Activated CD8-positive, alpha-beta memory T cell treated with anti-CD3 and anti-CD28 coated beads, Interleukin-2, amount 10 ng/mL, durations not matched to agents 7 days and 5 days (primary cell): ENCODE measurements around the gene GAGE12F. TPM values are rescaled to one million over a fixed set of nuclear protein-coding genes. Genes with fewer than 3 reads are reported as not detected.
"Not testable (repeated sequence)": the region's sequence is repeated elsewhere in the genome, so short reads cannot be mapped to it uniquely, and the experiment has no call there.

Experiments
- ATAC-seq: fragments of 150-1000 bp; cut with Tn5 transposase; one replicate; pipeline ENCODE4 v1.10.0; 2021; ENCODE audit warnings: moderate library complexity
- CTCF ChIA-PET: fragments of 350-600 bp; sonication (Branson Sonifier 250); formaldehyde crosslinking; loops from one replicate; lab custom pipeline; 2021; ENCODE audit warnings: antibody characterized with exemption; lab: Charles Lee
- DNase-seq: peaks from one replicate; pipeline ENCODE4 v3.0.0-alpha.2; 2020
- H3K27ac Mint-ChIP-seq: one replicate; pipeline ENCODE4 v1.8.0; 2021; ENCODE audit warnings: mild to moderate bottlenecking, mixed read lengths
- H3K27me3 Mint-ChIP-seq: one replicate; pipeline ENCODE4 v1.8.0; 2021; ENCODE audit warnings: mixed read lengths
- H3K36me3 Mint-ChIP-seq: one replicate; pipeline ENCODE4 v1.8.0; 2021; ENCODE audit warnings: mild to moderate bottlenecking, mixed read lengths
- H3K4me1 Mint-ChIP-seq: one replicate; pipeline ENCODE4 v1.8.0; 2021; ENCODE audit warnings: mixed read lengths
- H3K4me3 Mint-ChIP-seq: one replicate; pipeline ENCODE4 v1.8.0; 2021; ENCODE audit warnings: mild to moderate bottlenecking, moderate library complexity, mixed read lengths
- H3K9me3 Mint-ChIP-seq: one replicate; pipeline ENCODE4 v1.8.0; 2022; ENCODE audit warnings: low read depth, mixed read lengths
- total RNA-seq, 2 experiments: library from RNA; stranded (reverse); gene quantifications; one replicate each; pipeline ENCODE4 v1.2.3, GENCODE V29; 2021

The GAGE12F gene, protein sequence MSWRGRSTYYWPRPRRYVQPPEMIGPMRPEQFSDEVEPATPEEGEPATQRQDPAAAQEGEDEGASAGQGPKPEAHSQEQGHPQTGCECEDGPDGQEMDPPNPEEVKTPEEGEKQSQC
- not detected for total RNA-seq

DNA sequence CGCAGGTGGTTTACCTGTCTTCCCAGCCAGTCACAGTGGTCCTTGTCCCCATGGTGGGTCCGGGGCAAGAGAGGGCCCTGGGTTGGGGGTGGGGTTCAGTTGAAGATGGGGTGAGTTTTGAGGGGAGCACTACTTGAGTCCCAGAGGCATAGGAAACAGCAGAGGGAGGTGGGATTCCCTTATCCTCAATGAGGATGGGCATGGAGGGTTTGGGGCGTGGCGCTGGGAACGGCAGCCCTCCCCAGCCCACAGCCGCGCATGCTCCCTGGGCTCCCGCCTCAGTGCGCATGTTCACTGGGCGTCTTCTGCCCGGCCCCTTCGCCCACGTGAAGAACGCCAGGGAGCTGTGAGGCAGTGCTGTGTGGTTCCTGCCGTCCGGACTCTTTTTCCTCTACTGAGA, at the start of gene GAGE12F:
Gene GAGE12F, plus strand, starts transcription at position 301 of the 400 bp plus-strand sequence. CDS start 1,155 bp downstream, outside the sequence.
- H3K27me3 Mint-ChIP-seq, CTCF ChIA-PET, H3K9me3 Mint-ChIP-seq, DNase-seq, H3K4me3 Mint-ChIP-seq, ATAC-seq, H3K4me1 Mint-ChIP-seq, H3K27ac Mint-ChIP-seq, H3K36me3 Mint-ChIP-seq: not testable (repeated sequence)

DNA sequence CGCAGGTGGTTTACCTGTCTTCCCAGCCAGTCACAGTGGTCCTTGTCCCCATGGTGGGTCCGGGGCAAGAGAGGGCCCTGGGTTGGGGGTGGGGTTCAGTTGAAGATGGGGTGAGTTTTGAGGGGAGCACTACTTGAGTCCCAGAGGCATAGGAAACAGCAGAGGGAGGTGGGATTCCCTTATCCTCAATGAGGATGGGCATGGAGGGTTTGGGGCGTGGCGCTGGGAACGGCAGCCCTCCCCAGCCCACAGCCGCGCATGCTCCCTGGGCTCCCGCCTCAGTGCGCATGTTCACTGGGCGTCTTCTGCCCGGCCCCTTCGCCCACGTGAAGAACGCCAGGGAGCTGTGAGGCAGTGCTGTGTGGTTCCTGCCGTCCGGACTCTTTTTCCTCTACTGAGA, 28.8 kb upstream of the GAGE12F start, which contains the start of gene GAGE12C:
Gene GAGE12C, plus strand, starts transcription at position 301 of the 400 bp plus-strand sequence. CDS start 1,155 bp downstream, outside the sequence.
- H3K4me1 Mint-ChIP-seq, H3K9me3 Mint-ChIP-seq, H3K27ac Mint-ChIP-seq, H3K4me3 Mint-ChIP-seq, H3K27me3 Mint-ChIP-seq, ATAC-seq, H3K36me3 Mint-ChIP-seq, DNase-seq, CTCF ChIA-PET: not testable (repeated sequence)

DNA sequence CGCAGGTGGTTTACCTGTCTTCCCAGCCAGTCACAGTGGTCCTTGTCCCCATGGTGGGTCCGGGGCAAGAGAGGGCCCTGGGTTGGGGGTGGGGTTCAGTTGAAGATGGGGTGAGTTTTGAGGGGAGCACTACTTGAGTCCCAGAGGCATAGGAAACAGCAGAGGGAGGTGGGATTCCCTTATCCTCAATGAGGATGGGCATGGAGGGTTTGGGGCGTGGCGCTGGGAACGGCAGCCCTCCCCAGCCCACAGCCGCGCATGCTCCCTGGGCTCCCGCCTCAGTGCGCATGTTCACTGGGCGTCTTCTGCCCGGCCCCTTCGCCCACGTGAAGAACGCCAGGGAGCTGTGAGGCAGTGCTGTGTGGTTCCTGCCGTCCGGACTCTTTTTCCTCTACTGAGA, 19.2 kb upstream of the GAGE12F start, which contains the start of gene GAGE12D:
Gene GAGE12D, plus strand, starts transcription at position 301 of the 400 bp plus-strand sequence. CDS start 1,155 bp downstream, outside the sequence.
- DNase-seq, H3K27ac Mint-ChIP-seq, CTCF ChIA-PET, H3K4me1 Mint-ChIP-seq, H3K4me3 Mint-ChIP-seq, H3K36me3 Mint-ChIP-seq, ATAC-seq, H3K9me3 Mint-ChIP-seq, H3K27me3 Mint-ChIP-seq: not testable (repeated sequence)

DNA sequence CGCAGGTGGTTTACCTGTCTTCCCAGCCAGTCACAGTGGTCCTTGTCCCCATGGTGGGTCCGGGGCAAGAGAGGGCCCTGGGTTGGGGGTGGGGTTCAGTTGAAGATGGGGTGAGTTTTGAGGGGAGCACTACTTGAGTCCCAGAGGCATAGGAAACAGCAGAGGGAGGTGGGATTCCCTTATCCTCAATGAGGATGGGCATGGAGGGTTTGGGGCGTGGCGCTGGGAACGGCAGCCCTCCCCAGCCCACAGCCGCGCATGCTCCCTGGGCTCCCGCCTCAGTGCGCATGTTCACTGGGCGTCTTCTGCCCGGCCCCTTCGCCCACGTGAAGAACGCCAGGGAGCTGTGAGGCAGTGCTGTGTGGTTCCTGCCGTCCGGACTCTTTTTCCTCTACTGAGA, 9.7 kb upstream of the GAGE12F start, which contains the start of gene GAGE12E:
Gene GAGE12E, plus strand, starts transcription at position 301 of the 400 bp plus-strand sequence. CDS start 1,155 bp downstream, outside the sequence.
- CTCF ChIA-PET, H3K4me1 Mint-ChIP-seq, H3K27me3 Mint-ChIP-seq, H3K9me3 Mint-ChIP-seq, H3K27ac Mint-ChIP-seq, H3K36me3 Mint-ChIP-seq, ATAC-seq, H3K4me3 Mint-ChIP-seq, DNase-seq: not testable (repeated sequence)

DNA sequence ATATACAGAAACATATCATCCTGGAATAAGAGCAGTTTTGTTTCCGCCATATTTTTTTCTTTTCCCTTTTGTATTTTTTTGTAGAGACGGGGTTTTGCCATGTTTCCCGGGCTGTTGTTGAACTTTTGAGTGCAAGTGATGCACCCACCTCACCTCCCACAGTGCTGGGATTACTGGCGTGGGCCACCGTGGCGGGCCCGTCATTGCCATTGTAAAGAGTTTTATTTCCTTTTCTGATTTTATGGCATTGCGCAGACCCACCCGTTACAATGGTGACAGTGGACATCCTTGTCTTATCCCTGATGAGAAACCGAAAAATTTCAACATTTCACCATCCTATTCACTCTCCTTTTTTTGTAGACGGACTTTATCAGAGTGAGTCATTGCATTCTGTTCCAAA, 8.1 kb downstream of the GAGE12F start:
- ATAC-seq, H3K4me3 Mint-ChIP-seq, H3K27me3 Mint-ChIP-seq, H3K4me1 Mint-ChIP-seq, H3K9me3 Mint-ChIP-seq, CTCF ChIA-PET, H3K27ac Mint-ChIP-seq, H3K36me3 Mint-ChIP-seq: not testable (repeated sequence)
- peak; percentile 32 for DNase-seq

DNA sequence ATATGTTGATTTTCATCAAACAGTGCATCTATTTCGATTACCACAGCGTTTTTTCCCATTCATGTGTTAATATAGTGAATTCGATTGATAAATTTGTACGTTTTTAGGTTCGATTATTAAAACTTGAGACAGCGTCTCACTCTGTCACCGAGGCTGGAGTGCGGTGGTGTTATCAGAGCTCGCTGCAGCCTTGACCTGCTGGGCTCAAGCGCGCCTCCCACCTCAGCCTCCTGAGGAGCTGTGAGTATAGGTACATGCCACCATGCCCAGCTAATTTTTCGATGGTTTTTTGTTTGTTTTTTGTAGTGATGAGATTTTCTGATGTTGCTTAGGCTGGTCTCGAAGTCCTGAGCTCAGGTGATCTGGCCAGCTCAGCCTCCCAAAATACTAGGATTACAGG, 8.5 kb downstream of the GAGE12F start:
- CTCF ChIA-PET, ATAC-seq, H3K9me3 Mint-ChIP-seq, H3K27ac Mint-ChIP-seq, H3K36me3 Mint-ChIP-seq, H3K27me3 Mint-ChIP-seq, H3K4me3 Mint-ChIP-seq, H3K4me1 Mint-ChIP-seq: not testable (repeated sequence)
- DNase-seq: peak; percentile 11

DNA sequence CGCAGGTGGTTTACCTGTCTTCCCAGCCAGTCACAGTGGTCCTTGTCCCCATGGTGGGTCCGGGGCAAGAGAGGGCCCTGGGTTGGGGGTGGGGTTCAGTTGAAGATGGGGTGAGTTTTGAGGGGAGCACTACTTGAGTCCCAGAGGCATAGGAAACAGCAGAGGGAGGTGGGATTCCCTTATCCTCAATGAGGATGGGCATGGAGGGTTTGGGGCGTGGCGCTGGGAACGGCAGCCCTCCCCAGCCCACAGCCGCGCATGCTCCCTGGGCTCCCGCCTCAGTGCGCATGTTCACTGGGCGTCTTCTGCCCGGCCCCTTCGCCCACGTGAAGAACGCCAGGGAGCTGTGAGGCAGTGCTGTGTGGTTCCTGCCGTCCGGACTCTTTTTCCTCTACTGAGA, 9.5 kb downstream of the GAGE12F start, which contains the start of gene GAGE12G:
Gene GAGE12G, plus strand, starts transcription at position 301 of the 400 bp plus-strand sequence. CDS start 1,155 bp downstream, outside the sequence.
- H3K4me1 Mint-ChIP-seq, H3K27me3 Mint-ChIP-seq, DNase-seq, ATAC-seq, CTCF ChIA-PET, H3K4me3 Mint-ChIP-seq, H3K36me3 Mint-ChIP-seq, H3K9me3 Mint-ChIP-seq, H3K27ac Mint-ChIP-seq: not testable (repeated sequence)

DNA sequence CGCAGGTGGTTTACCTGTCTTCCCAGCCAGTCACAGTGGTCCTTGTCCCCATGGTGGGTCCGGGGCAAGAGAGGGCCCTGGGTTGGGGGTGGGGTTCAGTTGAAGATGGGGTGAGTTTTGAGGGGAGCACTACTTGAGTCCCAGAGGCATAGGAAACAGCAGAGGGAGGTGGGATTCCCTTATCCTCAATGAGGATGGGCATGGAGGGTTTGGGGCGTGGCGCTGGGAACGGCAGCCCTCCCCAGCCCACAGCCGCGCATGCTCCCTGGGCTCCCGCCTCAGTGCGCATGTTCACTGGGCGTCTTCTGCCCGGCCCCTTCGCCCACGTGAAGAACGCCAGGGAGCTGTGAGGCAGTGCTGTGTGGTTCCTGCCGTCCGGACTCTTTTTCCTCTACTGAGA, 19.0 kb downstream of the GAGE12F start, which contains the start of gene GAGE12H:
Gene GAGE12H, plus strand, starts transcription at position 301 of the 400 bp plus-strand sequence. CDS start 1,155 bp downstream, outside the sequence.
- H3K27me3 Mint-ChIP-seq, H3K27ac Mint-ChIP-seq, H3K36me3 Mint-ChIP-seq, H3K9me3 Mint-ChIP-seq, CTCF ChIA-PET, H3K4me1 Mint-ChIP-seq, DNase-seq, H3K4me3 Mint-ChIP-seq, ATAC-seq: not testable (repeated sequence)

DNA sequence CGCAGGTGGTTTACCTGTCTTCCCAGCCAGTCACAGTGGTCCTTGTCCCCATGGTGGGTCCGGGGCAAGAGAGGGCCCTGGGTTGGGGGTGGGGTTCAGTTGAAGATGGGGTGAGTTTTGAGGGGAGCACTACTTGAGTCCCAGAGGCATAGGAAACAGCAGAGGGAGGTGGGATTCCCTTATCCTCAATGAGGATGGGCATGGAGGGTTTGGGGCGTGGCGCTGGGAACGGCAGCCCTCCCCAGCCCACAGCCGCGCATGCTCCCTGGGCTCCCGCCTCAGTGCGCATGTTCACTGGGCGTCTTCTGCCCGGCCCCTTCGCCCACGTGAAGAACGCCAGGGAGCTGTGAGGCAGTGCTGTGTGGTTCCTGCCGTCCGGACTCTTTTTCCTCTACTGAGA, 28.6 kb downstream of the GAGE12F start, which contains the start of gene GAGE2A:
Gene GAGE2A, plus strand, starts transcription at position 301 of the 400 bp plus-strand sequence. CDS start 1,155 bp downstream, outside the sequence.
- H3K27me3 Mint-ChIP-seq, H3K4me1 Mint-ChIP-seq, CTCF ChIA-PET, DNase-seq, H3K4me3 Mint-ChIP-seq, H3K36me3 Mint-ChIP-seq, H3K27ac Mint-ChIP-seq, ATAC-seq, H3K9me3 Mint-ChIP-seq: not testable (repeated sequence)

DNA sequence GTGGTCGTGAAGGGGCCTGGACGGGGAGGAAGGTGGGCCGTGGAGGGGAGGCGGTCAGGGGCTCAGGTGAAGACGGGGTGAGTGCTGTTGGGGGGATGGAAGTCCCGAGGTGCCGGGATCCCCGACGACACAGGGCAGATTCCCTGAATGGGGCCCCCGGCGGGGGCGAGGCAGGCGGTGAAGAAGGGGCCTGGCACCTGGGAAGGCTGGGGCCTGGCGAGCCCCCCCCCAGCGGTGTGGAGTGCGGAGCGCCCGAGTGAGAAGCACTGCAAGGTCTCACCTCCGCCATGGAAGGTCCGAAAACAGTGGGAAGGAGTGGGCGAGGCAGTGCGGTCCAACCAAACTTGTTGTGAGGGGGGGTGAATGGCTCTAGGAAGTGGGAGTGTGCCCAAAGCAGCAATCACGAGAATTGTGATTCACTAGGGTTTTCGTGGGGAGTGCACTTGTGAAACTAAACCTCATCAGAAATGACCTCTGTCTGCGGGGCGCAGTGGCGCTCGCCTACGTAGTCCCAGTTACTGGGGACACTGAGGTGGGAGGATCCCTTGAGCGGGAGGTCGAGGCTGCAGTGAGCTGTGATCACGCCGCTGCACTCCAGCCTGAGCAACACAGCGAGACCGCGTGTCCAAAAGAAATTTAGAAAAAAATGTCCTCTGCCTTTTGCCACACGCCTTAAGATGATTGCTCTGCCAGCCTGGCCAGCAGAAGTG, 29.3 kb downstream of the GAGE12F start:
- H3K9me3 Mint-ChIP-seq, H3K4me1 Mint-ChIP-seq, H3K27ac Mint-ChIP-seq, H3K36me3 Mint-ChIP-seq, CTCF ChIA-PET, H3K27me3 Mint-ChIP-seq, ATAC-seq, H3K4me3 Mint-ChIP-seq: not testable (repeated sequence)
- peak; percentile 40 for DNase-seq

DNA sequence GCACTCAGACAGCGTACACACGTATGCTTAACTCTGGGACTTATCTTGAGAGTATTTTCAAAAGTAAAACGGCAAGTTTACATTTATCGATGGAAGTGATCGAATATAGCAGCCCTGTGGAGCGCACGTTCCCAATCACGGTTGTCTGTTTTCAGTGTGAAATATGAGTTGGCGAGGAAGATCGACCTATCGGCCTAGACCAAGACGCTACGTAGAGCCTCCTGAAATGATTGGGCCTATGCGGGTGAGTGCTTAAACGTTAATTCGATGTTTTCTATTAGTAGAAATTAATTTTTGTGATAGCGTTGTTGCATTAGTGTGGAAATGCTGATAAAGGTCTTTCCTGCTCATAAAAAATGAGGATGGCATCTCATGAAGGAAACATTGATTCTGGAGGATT, 29.8 kb downstream of the GAGE12F start:
- peak; percentile 35 for DNase-seq
- H3K4me3 Mint-ChIP-seq, H3K27me3 Mint-ChIP-seq, H3K4me1 Mint-ChIP-seq, H3K9me3 Mint-ChIP-seq, H3K27ac Mint-ChIP-seq, CTCF ChIA-PET, ATAC-seq, H3K36me3 Mint-ChIP-seq: not testable (repeated sequence)

DNA sequence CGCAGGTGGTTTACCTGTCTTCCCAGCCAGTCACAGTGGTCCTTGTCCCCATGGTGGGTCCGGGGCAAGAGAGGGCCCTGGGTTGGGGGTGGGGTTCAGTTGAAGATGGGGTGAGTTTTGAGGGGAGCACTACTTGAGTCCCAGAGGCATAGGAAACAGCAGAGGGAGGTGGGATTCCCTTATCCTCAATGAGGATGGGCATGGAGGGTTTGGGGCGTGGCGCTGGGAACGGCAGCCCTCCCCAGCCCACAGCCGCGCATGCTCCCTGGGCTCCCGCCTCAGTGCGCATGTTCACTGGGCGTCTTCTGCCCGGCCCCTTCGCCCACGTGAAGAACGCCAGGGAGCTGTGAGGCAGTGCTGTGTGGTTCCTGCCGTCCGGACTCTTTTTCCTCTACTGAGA, 38.1 kb downstream of the GAGE12F start, which contains the start of gene GAGE1:
Gene GAGE1, plus strand, starts transcription at position 301 of the 400 bp plus-strand sequence. CDS start 1,155 bp downstream, outside the sequence.
- H3K9me3 Mint-ChIP-seq, H3K4me3 Mint-ChIP-seq, DNase-seq, H3K36me3 Mint-ChIP-seq, CTCF ChIA-PET, H3K4me1 Mint-ChIP-seq, H3K27ac Mint-ChIP-seq, ATAC-seq, H3K27me3 Mint-ChIP-seq: not testable (repeated sequence)

DNA sequence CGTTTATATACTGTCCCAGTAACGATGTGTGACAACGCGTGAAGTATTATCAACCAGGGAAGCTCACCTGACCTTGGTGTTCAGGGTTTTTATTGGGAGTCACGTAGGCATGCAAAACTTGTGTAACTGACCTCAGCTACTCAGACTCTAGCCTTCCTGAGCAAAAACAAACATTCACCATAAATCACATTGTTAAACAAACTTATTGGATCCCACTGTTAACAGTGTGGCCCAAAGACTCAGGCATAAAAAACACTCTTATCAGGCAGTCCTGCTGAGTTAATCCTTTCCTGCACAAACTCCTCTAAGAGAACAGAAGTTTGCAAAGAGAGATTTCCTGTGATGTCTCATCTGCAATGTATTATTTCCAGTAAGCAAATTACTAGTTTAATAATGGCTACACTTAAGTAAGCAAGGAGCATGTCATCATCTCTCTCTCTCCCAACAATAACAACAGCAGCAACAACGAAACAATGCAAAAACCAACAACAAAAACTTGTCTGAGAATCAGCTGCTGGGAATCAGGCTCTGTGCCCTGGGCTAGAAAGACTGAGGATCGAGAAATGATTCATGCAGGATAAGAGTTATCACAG, 50.2 kb downstream of the GAGE12F start:
- H3K27me3 Mint-ChIP-seq: peaks cover 4% of the 10 kb centered on the region
- no peaks in the 10 kb centered on the region for H3K4me1 Mint-ChIP-seq
- H3K9me3 Mint-ChIP-seq: no peaks in the 10 kb centered on the region
- H3K36me3 Mint-ChIP-seq: no peaks in the 10 kb centered on the region
- DNase-seq: no peak
- H3K27ac Mint-ChIP-seq: no peak overlapping the region
- H3K4me3 Mint-ChIP-seq: no peak overlapping the region
- CTCF ChIA-PET: no interaction called here
- no peak for ATAC-seq
